H1 (cell line): ENCODE data around the gene PARP4. TPM values are rescaled to one million over a fixed set of nuclear protein-coding genes. Genes with fewer than 3 reads are reported as not detected.
"Not testable (repeated sequence)": the region's sequence is repeated elsewhere in the genome, so short reads cannot be mapped to it uniquely, and the experiment has no call there.

ENCODE experiments used
- CTCF ChIA-PET: fragments of 300-600 bp; sonication (Branson Sonifier 250); formaldehyde crosslinking; loops from one replicate; lab custom pipeline; 2021; ENCODE audit not compliant: partially characterized antibody; lab: Charles Lee
- POLR2A ChIA-PET: fragments of 300-600 bp; sonication (Branson Sonifier 250); formaldehyde crosslinking; loops from one replicate; lab custom pipeline; 2021; ENCODE audit warnings: inconsistent platforms; ENCODE audit not compliant: partially characterized antibody; lab: Charles Lee
- DNase-seq, 2 experiments: peaks; one replicate each; pipeline versions ENCODE4 v3.0.0 to v3.0.0-alpha.2; 2010 to 2022; ENCODE audit warnings: low spot score in 2 of 2, low read depth in 1 of 2, mixed read lengths in 1 of 2
- FAIRE-seq: peaks from 2 replicates; lab custom pipeline; 2011; peaks lifted over from hg19 to GRCh38; lab: Jason Lieb, UNC
- H2AFZ ChIP-seq: 2 replicates; pipeline ENCODE4 v1.8.1; 2012; ENCODE audit warnings: low read length, inconsistent platforms
- H2AK5ac ChIP-seq: 2 replicates; pipeline ENCODE4 v1.6.1; 2013; ENCODE audit warnings: low read depth, low read length
- H2BK120ac ChIP-seq: replicated peaks from 2 replicates; pipeline ENCODE3; 2013; ENCODE audit warnings: low read depth, low read length, inconsistent platforms
- H2BK12ac ChIP-seq: 2 replicates; pipeline ENCODE4 v1.6.1; 2013; ENCODE audit warnings: low read depth, low read length
- H2BK15ac ChIP-seq: 2 replicates; pipeline ENCODE4 v1.6.1; 2013; ENCODE audit warnings: low read length
- H2BK20ac ChIP-seq: 2 replicates; pipeline ENCODE4 v1.6.1; 2013; ENCODE audit warnings: low read length
- H2BK5ac ChIP-seq: 2 replicates; pipeline ENCODE4 v1.6.1; 2013; ENCODE audit warnings: low read depth, low read length
- H3K14ac ChIP-seq: 2 replicates; pipeline ENCODE4 v1.6.1; 2013; ENCODE audit warnings: inconsistent platforms; ENCODE audit not compliant: insufficient read length
- H3K18ac ChIP-seq: 2 replicates; pipeline ENCODE4 v1.6.1; 2013; ENCODE audit warnings: low read length; ENCODE audit errors: extremely low read depth
- H3K23ac ChIP-seq: 2 replicates; pipeline ENCODE4 v1.6.1; 2013; ENCODE audit warnings: inconsistent platforms; ENCODE audit not compliant: insufficient read length
- H3K23me2 ChIP-seq: 2 replicates; pipeline ENCODE4 v1.6.1; 2013; ENCODE audit warnings: low read depth, low read length
- H3K27ac ChIP-seq: 2 replicates; pipeline ENCODE4 v1.6.1; 2011; ENCODE audit warnings: low read depth, low read length, inconsistent platforms
- H3K27me3 ChIP-seq, 4 experiments: replicated peaks in 1 of 4; 1 replicate in 1 of 4; 2 replicates in 3 of 4; pipeline versions ENCODE4 v1.6.1 to v1.8.1; 2011 to 2013; ENCODE audit warnings: low read length in 3 of 4, mild to moderate bottlenecking in 3 of 4, inconsistent platforms in 2 of 4, mixed read lengths in 2 of 4, moderate library complexity in 1 of 4; ENCODE audit not compliant: control insufficient read depth in 3 of 4, insufficient read depth in 3 of 4; ENCODE audit errors: extremely low read depth in 1 of 4
- H3K36me3 ChIP-seq, 4 experiments: 2 replicates each; pipeline versions ENCODE4 v1.6.1 to v1.8.1; 2011 to 2013; ENCODE audit warnings: mild to moderate bottlenecking in 4 of 4, low read length in 3 of 4, moderate library complexity in 2 of 4, control low read depth in 1 of 4, inconsistent platforms in 1 of 4; ENCODE audit not compliant: insufficient read depth in 4 of 4, control insufficient read depth in 2 of 4
- H3K4ac ChIP-seq: replicated peaks from 2 replicates; pipeline ENCODE3; 2013; ENCODE audit warnings: low read length, low read depth, mixed read lengths, inconsistent platforms; ENCODE audit not compliant: insufficient read length
- H3K4me1 ChIP-seq, 4 experiments: replicated peaks in 1 of 4; 1 replicate in 1 of 4; 2 replicates in 3 of 4; pipeline versions ENCODE4 v1.6.1 to v1.8.1; 2011 to 2013; ENCODE audit warnings: low read length in 3 of 4, inconsistent platforms in 2 of 4, mixed read lengths in 1 of 4; ENCODE audit not compliant: insufficient read depth in 4 of 4, control insufficient read depth in 3 of 4
- H3K4me2 ChIP-seq, 2 experiments: 2 replicates each; pipeline versions ENCODE4 v1.6.1 to v1.8.1; 2011 to 2013; ENCODE audit warnings: low read depth in 2 of 2, low read length in 2 of 2, control low read depth in 1 of 2, inconsistent platforms in 1 of 2, mild to moderate bottlenecking in 1 of 2; ENCODE audit not compliant: insufficient read depth in 1 of 2
- H3K4me3 ChIP-seq, 4 experiments: fragments of 200-600, 300-600 bp in 1 of 4; sonication (generic), shearing (Covaris generic), sonication (Bioruptor Twin) in 1 of 4; 2 replicates each; pipeline versions ENCODE4 v1.5.1 to v1.8.1; 2011 to 2016; ENCODE audit warnings: low read length in 4 of 4, low read depth in 3 of 4, control low read depth in 2 of 4, inconsistent platforms in 2 of 4, mild to moderate bottlenecking in 2 of 4, mixed read lengths in 1 of 4, moderate library complexity in 1 of 4; ENCODE audit not compliant: insufficient read depth in 2 of 4; ENCODE audit errors: extremely low read depth in 1 of 4
- H3K56ac ChIP-seq: replicated peaks from 2 replicates; pipeline ENCODE3; 2013; ENCODE audit warnings: low read depth, mild to moderate bottlenecking, mixed read lengths, low read length, inconsistent platforms; ENCODE audit not compliant: insufficient read length
- H3K79me1 ChIP-seq: 2 replicates; pipeline ENCODE4 v1.6.1; 2013; ENCODE audit warnings: low read depth, low read length, control low read depth
- H3K79me2 ChIP-seq, 2 experiments: 2 replicates each; pipeline versions ENCODE4 v1.6.1 to v1.8.1; 2012 to 2013; ENCODE audit warnings: low read length in 2 of 2, mild to moderate bottlenecking in 2 of 2, inconsistent platforms in 1 of 2; ENCODE audit not compliant: insufficient read depth in 2 of 2, control insufficient read depth in 1 of 2
- H3K9ac ChIP-seq, 4 experiments: replicated peaks in 1 of 4; 1 replicate in 1 of 4; 2 replicates in 3 of 4; pipeline versions ENCODE4 v1.6.1 to v1.8.1; 2011 to 2013; ENCODE audit warnings: low read depth in 3 of 4, low read length in 3 of 4, control low read depth in 2 of 4, mild to moderate bottlenecking in 2 of 4, moderate library complexity in 2 of 4, inconsistent platforms in 1 of 4; ENCODE audit errors: extremely low read depth in 1 of 4
- H3K9me3 ChIP-seq, 2 experiments: 2 replicates each; pipeline versions ENCODE4 v1.6.1 to v1.8.1; 2012 to 2013; ENCODE audit warnings: mild to moderate bottlenecking in 2 of 2, moderate library complexity in 2 of 2, control low read depth in 1 of 2, inconsistent platforms in 1 of 2, low read depth in 1 of 2, low read length in 1 of 2, mixed read lengths in 1 of 2; ENCODE audit not compliant: insufficient read depth in 2 of 2
- H4K20me1 ChIP-seq, 2 experiments: replicated peaks in 1 of 2; 2 replicates each; pipeline versions ENCODE3 to v1.8.1; 2011 to 2013; ENCODE audit warnings: inconsistent platforms in 2 of 2, low read length in 2 of 2, mild to moderate bottlenecking in 1 of 2; ENCODE audit not compliant: insufficient read depth in 2 of 2, control insufficient read depth in 1 of 2
- H4K5ac ChIP-seq: 2 replicates; pipeline ENCODE4 v1.6.1; 2013; ENCODE audit warnings: low read length, low read depth, mixed read lengths, inconsistent platforms; ENCODE audit not compliant: insufficient read length
- H4K8ac ChIP-seq: 2 replicates; pipeline ENCODE4 v1.8.0; 2013; ENCODE audit warnings: mild to moderate bottlenecking, moderate library complexity, low read length, inconsistent platforms; ENCODE audit not compliant: insufficient read depth; ENCODE audit errors: extremely low read depth
- H4K91ac ChIP-seq: replicated peaks from 2 replicates; pipeline ENCODE3; 2013; ENCODE audit warnings: low read length, mixed read lengths, inconsistent platforms; ENCODE audit not compliant: insufficient read length
- WGBS, 2 experiments: shearing (Covaris generic) in 1 of 2; methylation state at CpG; one replicate each; pipeline versions ENCODE4 v1.1.6 to v1.1.7; 2013 to 2015; ENCODE audit warnings: low lambda C conversion rate in 2 of 2, mixed read lengths in 2 of 2, inconsistent platforms in 1 of 2, low coverage in 1 of 2, missing lambda C conversion rate in 1 of 2; ENCODE audit not compliant: insufficient replicate concordance in 2 of 2, insufficient coverage in 1 of 2, insufficient read length in 1 of 2; ENCODE audit errors: extremely low coverage in 1 of 2, missing lambda C conversion rate in 1 of 2; 5-methylcytosine and 5-hydroxymethylcytosine counted together
- polyA plus RNA-seq, 7 experiments: library from polyadenylated mRNA; depleted of rRNA in 3 of 7; stranded (reverse) in 5 of 7; unstranded in 2 of 7; fragments of >200 nt in 5 of 7; fragments of 200-250 nt in 2 of 7; gene quantifications; 1 replicate in 5 of 7; 2 replicates in 1 of 7; 4 replicates in 1 of 7; pipeline versions ENCODE4 v1.2.1 to v1.2.3, GENCODE V29; 2011 to 2013; ENCODE audit warnings: missing spikeins in 2 of 7, mixed read lengths in 2 of 7
- total RNA-seq: library from RNA; stranded (reverse); fragmentation: NEBNext Ultra II Directional; extraction: Animal tissue kit (Norgen Biotek cat#: 25700); gene quantifications from 2 replicates; pipeline ENCODE4 v1.2.1, GENCODE V29; 2021

PARP4 gene
- total and polyA plus RNA-seq, 2 of the 8 experiments (the other 6 are each of a cell fraction or from before 2014, with no cell fraction given) = 22.2 to 40.3 TPM

- H3K18ac ChIP-seq, H3K79me1 ChIP-seq, H3K9ac ChIP-seq, DNase-seq, H3K27ac ChIP-seq, H3K4me2 ChIP-seq, H3K4me1 ChIP-seq, H2BK12ac ChIP-seq, H3K14ac ChIP-seq, H2BK120ac ChIP-seq, FAIRE-seq, H2BK5ac ChIP-seq, H4K91ac ChIP-seq, POLR2A ChIA-PET, H2BK15ac ChIP-seq, CTCF ChIA-PET, H3K79me2 ChIP-seq, H3K23ac ChIP-seq, H3K9me3 ChIP-seq, H4K5ac ChIP-seq, H2BK20ac ChIP-seq, H2AFZ ChIP-seq, H4K8ac ChIP-seq, H3K4me3 ChIP-seq, H4K20me1 ChIP-seq, H3K23me2 ChIP-seq, H3K56ac ChIP-seq, H3K27me3 ChIP-seq, H3K4ac ChIP-seq, H2AK5ac ChIP-seq: not testable (repeated sequence)
- H3K36me3 ChIP-seq = peaks cover 0 to 21% (median 2%) of the 10 kb centered on the region in 4 experiments; a peak in 3 of 8 replicates
- 95% methylated on average over 3 of the region's 3 CpGs; no CpG with 5 or more reads in 1 of the 2 experiments for WGBS, 2 experiments
Measured at GRCh38 chr13:24426045-24426444, 86.5 kb downstream of the PARP4 start.

DNA sequence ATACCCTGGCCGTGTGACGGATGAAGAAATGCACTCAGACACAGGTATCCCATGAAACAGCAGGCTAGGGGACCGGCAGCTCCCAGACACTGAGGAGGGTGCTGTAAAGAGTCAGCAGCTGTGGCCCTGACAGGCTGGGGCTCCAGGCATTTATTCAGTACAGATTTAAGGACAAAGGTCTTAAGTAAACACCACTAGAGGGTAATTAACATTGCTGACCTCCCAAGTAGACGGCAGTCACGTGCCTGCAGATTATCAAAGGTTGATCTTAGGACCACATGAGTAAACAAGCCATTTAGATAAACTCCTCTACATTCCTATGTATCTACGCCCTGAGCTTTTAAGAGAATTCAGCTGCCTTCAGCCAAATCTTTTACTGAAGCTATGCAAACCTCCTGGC lies 92.9 kb downstream of the PARP4 start:
- H3K23ac ChIP-seq, H3K4me2 ChIP-seq, H3K14ac ChIP-seq, H3K4me3 ChIP-seq, H2BK20ac ChIP-seq, H3K56ac ChIP-seq, H3K18ac ChIP-seq, H3K9ac ChIP-seq, H4K20me1 ChIP-seq, H2BK12ac ChIP-seq, H2BK120ac ChIP-seq, H4K8ac ChIP-seq, H2BK15ac ChIP-seq, CTCF ChIA-PET, H2AK5ac ChIP-seq, H3K27ac ChIP-seq, H4K5ac ChIP-seq, H3K4ac ChIP-seq, H4K91ac ChIP-seq, H2BK5ac ChIP-seq, FAIRE-seq, H3K27me3 ChIP-seq, H3K79me1 ChIP-seq, H3K79me2 ChIP-seq, H3K23me2 ChIP-seq, DNase-seq, H2AFZ ChIP-seq, H3K4me1 ChIP-seq: not testable (repeated sequence)
- POLR2A ChIA-PET = interaction anchor here (1.3 kb wide), 1 partner anchor 11 kb away, joined by 3 read pairs; no protein-coding TSS in a partner anchor
- Histone ChIP-seq H3K36me3 (peaks cover 0 to 23% (median 6%) of the 10 kb centered on the region in 4 experiments; a peak in 3 of 8 replicates), H3K9me3 (peaks cover 4 to 16% of the 10 kb centered on the region in 2 experiments; a peak in 2 of 4 replicates)
- 83% methylated on average over 6 of the region's 6 CpGs; no CpG with 5 or more reads in 1 of the 2 experiments for WGBS, 2 experiments
